MM.1S (cell line): ENCODE measurements around the gene SBF1.

ENCODE experiments used
- EZH2 ChIP-seq: fragments of 300-600 bp; sonication (generic); optimal IDR thresholded peaks from 2 replicates; pipeline ENCODE3; 2017; ENCODE audit warnings: low read depth, mild to moderate bottlenecking, antibody characterized with exemption, low read length, mixed read lengths
- TF ChIP-seq, protein P1 (sequence below): fragments of 300-600 bp; sonication (generic); IDR thresholded peaks from 2 replicates; pipeline ENCODE4 v1.5.1; 2016; ENCODE audit warnings: antibody characterized with exemption, low read length, mixed read lengths

DNA sequence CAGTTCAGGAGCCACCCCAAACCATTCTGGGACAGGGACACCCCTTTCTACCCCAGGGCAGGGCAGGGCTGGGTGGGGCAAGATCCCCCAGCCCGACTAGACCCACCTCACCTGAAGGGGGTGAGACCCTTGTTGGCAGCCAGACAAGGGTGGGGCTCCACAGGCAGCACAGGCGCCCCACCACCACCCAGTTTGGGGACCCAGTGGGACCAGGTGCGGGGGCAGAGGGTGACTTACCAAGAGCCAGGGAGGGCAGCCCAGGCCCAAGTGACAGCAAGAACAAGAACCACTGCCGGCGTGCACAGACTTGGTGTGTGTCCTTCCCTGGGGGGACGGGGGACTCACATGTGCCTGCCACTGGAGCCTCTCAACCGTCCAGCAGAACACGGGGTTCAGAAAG lies 8.7 kb upstream of the SBF1 start:
- TF ChIP-seq, protein P1, sequence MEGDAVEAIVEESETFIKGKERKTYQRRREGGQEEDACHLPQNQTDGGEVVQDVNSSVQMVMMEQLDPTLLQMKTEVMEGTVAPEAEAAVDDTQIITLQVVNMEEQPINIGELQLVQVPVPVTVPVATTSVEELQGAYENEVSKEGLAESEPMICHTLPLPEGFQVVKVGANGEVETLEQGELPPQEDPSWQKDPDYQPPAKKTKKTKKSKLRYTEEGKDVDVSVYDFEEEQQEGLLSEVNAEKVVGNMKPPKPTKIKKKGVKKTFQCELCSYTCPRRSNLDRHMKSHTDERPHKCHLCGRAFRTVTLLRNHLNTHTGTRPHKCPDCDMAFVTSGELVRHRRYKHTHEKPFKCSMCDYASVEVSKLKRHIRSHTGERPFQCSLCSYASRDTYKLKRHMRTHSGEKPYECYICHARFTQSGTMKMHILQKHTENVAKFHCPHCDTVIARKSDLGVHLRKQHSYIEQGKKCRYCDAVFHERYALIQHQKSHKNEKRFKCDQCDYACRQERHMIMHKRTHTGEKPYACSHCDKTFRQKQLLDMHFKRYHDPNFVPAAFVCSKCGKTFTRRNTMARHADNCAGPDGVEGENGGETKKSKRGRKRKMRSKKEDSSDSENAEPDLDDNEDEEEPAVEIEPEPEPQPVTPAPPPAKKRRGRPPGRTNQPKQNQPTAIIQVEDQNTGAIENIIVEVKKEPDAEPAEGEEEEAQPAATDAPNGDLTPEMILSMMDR: no peak
- no peak for TF ChIP-seq EZH2
